Brain microvascular endothelial cell (primary cell): ENCODE data around the gene ERO1B.

Source experiments
- DNase-seq: peaks from one replicate; pipeline ENCODE4 v3.0.0-alpha.2; 2020
- H3K27ac ChIP-seq: fragments of 250-450 bp; sonication (Bioruptor Pico); 2 replicates; pipeline ENCODE4 v1.5.1; 2020; ENCODE audit warnings: mild to moderate bottlenecking, moderate library complexity
- H3K27me3 ChIP-seq: fragments of 250-450 bp; sonication (Bioruptor Pico); replicated peaks from 2 replicates; pipeline ENCODE4 v1.5.1; 2020; ENCODE audit warnings: mild to moderate bottlenecking
- H3K36me3 ChIP-seq: fragments of 250-450 bp; sonication (Bioruptor Pico); replicated peaks from 2 replicates; pipeline ENCODE4 v1.5.1; 2020; ENCODE audit warnings: mild to moderate bottlenecking
- H3K4me3 ChIP-seq: 2 replicates; pipeline ENCODE4 v1.5.1; 2011; ENCODE audit warnings: low read depth, mild to moderate bottlenecking, control low read depth, low read length, moderate library complexity
- in situ Hi-C: cut with HindIII; loops from 2 replicates; pipeline ENCODE4 v1.10.0; 2017; ENCODE audit warnings: low sequenced_read_pairs, low pct_ligation_motif_present
- TF ChIP-seq, protein P1 (sequence below): IDR thresholded peaks from 2 replicates; pipeline ENCODE4 v1.5.1; 2011; ENCODE audit warnings: low read depth, mild to moderate bottlenecking, moderate library complexity, low read length, control low read depth, inconsistent platforms; ENCODE audit errors: missing control alignments

Gene ERO1B

DNA sequence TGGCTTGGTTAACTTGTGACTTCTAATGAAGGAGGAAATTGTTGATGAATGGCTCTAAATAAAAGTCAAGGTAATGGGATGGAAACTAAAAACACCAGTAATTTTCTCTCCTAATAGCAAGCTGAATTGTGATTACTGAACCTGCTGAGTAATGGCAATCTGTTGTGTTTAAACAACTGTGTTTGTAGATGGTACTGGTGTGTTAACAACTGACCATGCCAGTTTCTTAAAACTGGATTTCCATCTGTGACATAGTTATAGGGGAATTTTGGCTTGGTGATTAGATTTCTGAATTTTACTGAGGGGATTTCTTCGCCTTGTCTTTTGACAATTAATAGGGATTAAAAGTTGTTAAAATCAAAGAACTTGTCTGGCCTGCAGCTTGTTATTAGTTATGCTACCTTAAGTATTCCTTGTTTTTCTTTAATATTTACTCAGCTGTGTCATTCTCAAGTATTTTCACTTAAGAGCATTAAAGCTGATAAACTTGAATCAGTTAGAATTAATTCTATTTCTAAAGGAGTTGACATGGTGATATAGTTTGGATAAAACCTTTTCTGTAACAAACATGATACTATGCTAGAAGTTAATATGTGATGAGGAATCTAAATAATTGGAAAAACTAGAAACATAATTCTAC is 7.9 kb upstream of the ERO1B start:
- TF ChIP-seq, protein P1, sequence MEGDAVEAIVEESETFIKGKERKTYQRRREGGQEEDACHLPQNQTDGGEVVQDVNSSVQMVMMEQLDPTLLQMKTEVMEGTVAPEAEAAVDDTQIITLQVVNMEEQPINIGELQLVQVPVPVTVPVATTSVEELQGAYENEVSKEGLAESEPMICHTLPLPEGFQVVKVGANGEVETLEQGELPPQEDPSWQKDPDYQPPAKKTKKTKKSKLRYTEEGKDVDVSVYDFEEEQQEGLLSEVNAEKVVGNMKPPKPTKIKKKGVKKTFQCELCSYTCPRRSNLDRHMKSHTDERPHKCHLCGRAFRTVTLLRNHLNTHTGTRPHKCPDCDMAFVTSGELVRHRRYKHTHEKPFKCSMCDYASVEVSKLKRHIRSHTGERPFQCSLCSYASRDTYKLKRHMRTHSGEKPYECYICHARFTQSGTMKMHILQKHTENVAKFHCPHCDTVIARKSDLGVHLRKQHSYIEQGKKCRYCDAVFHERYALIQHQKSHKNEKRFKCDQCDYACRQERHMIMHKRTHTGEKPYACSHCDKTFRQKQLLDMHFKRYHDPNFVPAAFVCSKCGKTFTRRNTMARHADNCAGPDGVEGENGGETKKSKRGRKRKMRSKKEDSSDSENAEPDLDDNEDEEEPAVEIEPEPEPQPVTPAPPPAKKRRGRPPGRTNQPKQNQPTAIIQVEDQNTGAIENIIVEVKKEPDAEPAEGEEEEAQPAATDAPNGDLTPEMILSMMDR, result no peak

DNA sequence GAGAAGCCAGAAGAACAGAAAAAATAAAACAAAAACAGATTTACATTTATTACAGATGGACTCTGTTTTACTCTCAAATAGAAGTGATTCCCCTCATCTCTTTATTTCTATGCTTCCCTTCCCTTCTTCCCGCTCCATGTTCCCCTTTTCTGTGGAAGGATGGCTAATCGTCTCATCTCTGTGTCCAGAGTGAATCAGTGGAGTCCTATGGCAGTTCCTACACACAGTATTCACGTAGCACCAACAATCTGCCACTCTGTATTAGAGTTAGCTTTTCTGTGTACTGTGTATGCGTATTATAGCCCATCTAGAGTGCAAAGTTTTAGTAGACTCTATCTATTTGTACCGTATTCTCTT is 6.8 kb upstream of the ERO1B start:
- peaks cover 5% of the 10 kb centered on the region for H3K27me3 ChIP-seq
- H3K36me3 ChIP-seq, result no peaks in the 10 kb centered on the region
- TF ChIP-seq, protein P1, result no peak
- no peak for DNase-seq
- no peak overlapping the region for H3K27ac ChIP-seq
- no peak overlapping the region for H3K4me3 ChIP-seq
- in situ Hi-C loops, result no loop called here

More for the DNA sequence above, 7.9 kb upstream of the ERO1B start:
- Histone ChIP-seq H3K36me3 (no peaks in the 10 kb centered on the region), H3K4me3 (no peak overlapping the region), H3K27me3 (peaks cover 2% of the 10 kb centered on the region), H3K27ac (no peak overlapping the region)
- in situ Hi-C loops, result no loop called here
- no peak for DNase-seq

DNA sequence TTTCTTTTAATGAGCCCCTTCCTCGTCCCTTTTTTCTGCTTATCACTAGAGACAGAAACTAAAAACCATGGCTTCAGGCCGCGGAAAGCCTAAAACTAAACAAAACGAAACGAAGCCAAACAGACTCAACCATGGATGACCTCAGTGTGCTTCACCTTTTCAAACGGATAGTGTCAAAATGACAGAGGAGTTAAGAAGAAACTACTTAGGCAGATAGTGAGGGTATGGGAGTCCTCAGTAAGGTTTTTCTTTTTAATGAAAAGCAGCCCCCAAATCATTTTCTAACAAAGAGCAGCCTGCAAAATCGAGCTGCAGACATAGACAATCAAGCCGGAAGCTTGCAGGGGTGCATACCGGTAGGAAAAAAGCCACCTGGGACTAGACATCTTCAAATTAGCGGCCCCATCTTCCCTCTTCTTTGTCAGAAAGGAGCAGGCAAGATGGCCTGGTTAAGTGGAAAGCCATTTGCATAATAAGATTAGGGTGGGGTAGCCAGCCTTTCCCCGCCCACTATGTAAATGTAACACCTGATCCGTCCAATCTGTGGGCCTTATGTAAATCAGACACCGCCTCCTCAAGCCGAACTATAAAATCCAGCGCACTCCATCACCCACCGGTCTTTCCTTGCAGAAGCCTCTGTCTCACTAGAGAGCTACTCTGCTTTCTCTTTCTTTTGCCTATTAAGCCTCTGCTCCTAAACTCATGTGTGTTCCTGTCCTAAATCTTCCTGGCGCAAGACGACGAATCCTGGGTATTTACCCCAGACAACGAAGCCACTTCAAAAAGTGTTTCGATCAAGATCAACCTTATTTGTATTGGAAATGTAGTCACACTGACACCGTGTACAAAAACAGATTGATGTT is 6.2 kb upstream of the ERO1B start:
- in situ Hi-C loops, result no loop called here
- Histone ChIP-seq H3K27ac (no peak overlapping the region), H3K36me3 (no peaks in the 10 kb centered on the region), H3K27me3 (peaks cover 8% of the 10 kb centered on the region), H3K4me3 (no peak overlapping the region)
- TF ChIP-seq, protein P1, result no peak
- DNase-seq, result no peak

DNA sequence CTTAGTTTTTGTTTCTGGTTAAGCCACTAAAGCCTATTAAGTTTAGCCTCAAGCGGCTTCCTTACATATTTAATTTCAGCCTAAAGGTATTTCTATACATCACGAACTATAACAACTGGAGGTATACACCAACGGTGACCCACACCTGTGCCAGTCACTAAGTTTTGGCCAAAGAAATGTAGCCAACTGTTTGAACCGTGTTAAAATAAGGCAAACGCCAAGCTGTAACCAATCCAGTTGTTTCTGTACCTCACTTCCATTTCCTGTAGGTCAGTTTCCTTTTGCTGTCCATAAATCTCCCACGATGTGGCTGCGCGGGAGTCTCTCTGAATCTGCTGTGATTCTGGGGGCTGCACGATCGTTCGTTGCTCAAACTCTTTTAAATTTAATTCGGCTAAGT is 5.6 kb upstream of the ERO1B start:
- Histone ChIP-seq H3K4me3 (no peak overlapping the region), H3K27ac (no peak overlapping the region), H3K27me3 (peaks cover 8% of the 10 kb centered on the region), H3K36me3 (no peaks in the 10 kb centered on the region)
- no peak for DNase-seq
- TF ChIP-seq, protein P1, result no peak
- in situ Hi-C loops, result no loop called here

DNA sequence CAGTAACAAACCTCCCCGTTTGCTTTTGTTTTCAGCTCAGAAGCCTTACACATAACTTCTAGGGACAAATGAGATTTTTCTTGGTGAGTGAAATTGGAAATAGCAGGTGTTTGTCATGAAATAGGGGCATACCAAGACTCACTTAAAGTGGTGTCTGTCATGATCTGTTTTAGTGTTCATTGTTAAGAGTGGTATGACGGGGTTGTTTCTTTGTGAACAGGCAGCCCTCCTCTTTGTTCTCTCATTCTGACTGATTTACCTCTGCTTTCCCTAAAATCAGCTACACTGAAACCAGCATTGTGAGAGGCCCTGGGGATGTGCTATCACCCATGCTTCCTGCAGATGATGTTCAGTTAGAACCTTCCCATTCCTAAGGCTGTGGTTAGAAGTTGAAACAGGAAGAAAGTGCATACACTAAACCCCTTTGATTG is 2.5 kb upstream of the ERO1B start:
- H3K36me3 ChIP-seq, result no peaks in the 10 kb centered on the region
- TF ChIP-seq, protein P1, result no peak
- H3K27ac ChIP-seq, result no peak overlapping the region
- peaks cover 8% of the 10 kb centered on the region for H3K27me3 ChIP-seq
- DNase-seq, result no peak
- in situ Hi-C loops, result no loop called here
- no peak overlapping the region for H3K4me3 ChIP-seq
